HG02852 (cell line): Measurements from ENCODE around the gene LAMB1.

ENCODE experiments used
- ATAC-seq: cut with Tn5 transposase; IDR thresholded peaks from one replicate; pipeline ENCODE4 v1.9.1; 2021; ENCODE audit warnings: mild to moderate bottlenecking, moderate library complexity; ENCODE audit not compliant: unreplicated experiment

Gene LAMB1

GRCh38 chr7:107999779-108000560, 3.0 kb downstream of the LAMB1 start:
- no peak for ATAC-seq

- no peak for ATAC-seq
Measured at GRCh38 chr7:107998660-107999480, 4.1 kb downstream of the LAMB1 start.

GRCh38 chr7:107998150-107998549, 4.8 kb downstream of the LAMB1 start:
- ATAC-seq: no peak

GRCh38 chr7:107996072-107996882, 6.7 kb downstream of the LAMB1 start:
- ATAC-seq: no peak

GRCh38 chr7:107995184-107996071, 7.5 kb downstream of the LAMB1 start:
- no peak for ATAC-seq

GRCh38 chr7:107994421-107995030, 8.4 kb downstream of the LAMB1 start:
- no peak for ATAC-seq

GRCh38 chr7:107993891-107994291, 9.1 kb downstream of the LAMB1 start:
- no peak for ATAC-seq

GRCh38 chr7:107989618-107990373, 13.2 kb downstream of the LAMB1 start:
- ATAC-seq: no peak

GRCh38 chr7:107982918-107983389, 20.0 kb downstream of the LAMB1 start:
- no peak for ATAC-seq

GRCh38 chr7:107982042-107982840, 20.7 kb downstream of the LAMB1 start:
- no peak for ATAC-seq

GRCh38 chr7:107981466-107981865, 21.5 kb downstream of the LAMB1 start:
- no peak for ATAC-seq

- ATAC-seq: no peak
Measured at GRCh38 chr7:107980671-107981190, 22.2 kb downstream of the LAMB1 start.

- no peak for ATAC-seq
Measured at GRCh38 chr7:107980171-107980570, 22.8 kb downstream of the LAMB1 start.

GRCh38 chr7:107978815-107979408, 24.0 kb downstream of the LAMB1 start:
- ATAC-seq: no peak

GRCh38 chr7:107977048-107977447, 25.9 kb downstream of the LAMB1 start:
- ATAC-seq: no peak

- no peak for ATAC-seq
Measured at GRCh38 chr7:107976620-107977019, 26.3 kb downstream of the LAMB1 start.

- ATAC-seq: no peak
Measured at GRCh38 chr7:107975394-107976013, 27.5 kb downstream of the LAMB1 start.
